GM19467 (cell line): ENCODE measurements around the gene TMEM229B.
"Not testable (repeated sequence)": the region's sequence is repeated elsewhere in the genome, so short reads cannot be mapped to it uniquely, and the experiment has no call there.

ENCODE experiments used
- ATAC-seq: cut with Tn5 transposase; IDR thresholded peaks from one replicate; pipeline ENCODE4 v1.9.1; 2021; ENCODE audit warnings: mild to moderate bottlenecking, moderate library complexity; ENCODE audit not compliant: unreplicated experiment

The TMEM229B gene

DNA sequence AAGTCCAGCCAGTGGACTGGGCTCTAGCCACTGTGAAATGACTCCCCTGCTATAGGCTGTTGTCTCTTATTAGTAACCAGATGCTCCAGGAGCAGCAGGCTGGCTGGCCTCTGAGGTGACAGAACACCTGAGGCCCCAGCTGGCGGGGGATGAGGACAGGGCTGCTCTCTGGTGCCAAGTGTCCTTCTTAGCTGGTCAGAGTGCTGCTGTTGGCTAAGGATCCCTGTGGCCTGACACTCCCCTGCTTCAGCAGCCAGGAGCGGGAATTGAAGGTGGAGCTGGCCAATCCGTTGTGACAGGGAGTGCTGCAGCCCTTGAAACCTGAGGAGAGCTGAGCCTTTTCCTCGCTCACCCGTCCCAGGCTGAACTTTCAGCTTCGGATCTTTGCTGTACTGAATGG is 30.7 kb downstream of the TMEM229B start:
- no peak for ATAC-seq

DNA sequence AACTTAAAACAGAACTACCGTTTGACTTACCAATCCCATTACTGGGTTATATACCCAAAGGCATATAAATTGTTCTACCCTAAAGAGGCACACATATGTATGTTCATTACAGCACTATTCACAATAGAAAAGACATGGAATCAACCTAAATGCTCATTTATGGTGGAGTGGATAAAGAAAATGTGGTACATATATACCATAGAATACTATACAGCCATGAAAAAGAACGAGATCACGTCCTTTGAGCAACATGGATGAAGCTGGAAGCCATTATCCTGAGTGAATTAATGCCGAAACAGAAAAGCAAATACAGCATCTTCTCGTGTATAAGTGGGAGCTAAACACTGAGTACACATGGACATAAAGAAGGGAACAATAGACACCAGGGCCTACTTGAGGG is 31.8 kb downstream of the TMEM229B start:
- ATAC-seq = no peak

DNA sequence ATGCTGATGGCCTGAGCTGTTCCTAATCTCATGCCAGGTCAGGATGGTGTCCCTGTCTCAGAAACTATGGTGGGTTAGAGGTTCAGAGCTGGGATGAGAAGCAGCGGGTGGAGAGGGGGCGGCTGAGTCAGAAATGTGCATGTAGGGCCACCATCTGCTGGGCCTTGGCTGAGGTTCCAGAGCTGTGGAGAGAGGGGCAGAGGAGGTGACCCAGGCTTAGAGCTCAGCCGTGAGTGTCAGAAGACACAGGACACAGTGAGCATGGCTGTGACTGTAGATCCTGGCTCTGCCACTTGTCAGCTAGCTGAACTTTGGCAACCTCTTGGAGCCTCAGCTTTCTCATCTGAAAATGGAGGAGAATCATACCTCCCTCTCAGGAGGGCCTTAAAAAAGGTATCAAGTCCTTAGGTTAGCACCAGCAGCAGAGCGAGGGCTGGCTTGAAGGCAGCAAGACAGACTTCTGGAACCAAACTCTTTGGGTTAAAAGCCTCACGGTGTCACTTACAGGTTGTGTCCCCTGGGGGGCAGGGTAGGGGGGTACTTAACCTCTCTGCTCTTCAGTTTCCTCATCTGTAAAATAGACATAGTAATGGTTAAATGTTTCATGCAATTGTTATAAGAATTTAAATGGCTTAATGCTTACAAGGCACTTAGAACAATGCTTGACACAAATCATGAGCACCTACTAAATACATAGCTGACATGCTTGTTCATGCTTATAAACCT is 34.8 kb downstream of the TMEM229B start:
- ATAC-seq = no peak

DNA sequence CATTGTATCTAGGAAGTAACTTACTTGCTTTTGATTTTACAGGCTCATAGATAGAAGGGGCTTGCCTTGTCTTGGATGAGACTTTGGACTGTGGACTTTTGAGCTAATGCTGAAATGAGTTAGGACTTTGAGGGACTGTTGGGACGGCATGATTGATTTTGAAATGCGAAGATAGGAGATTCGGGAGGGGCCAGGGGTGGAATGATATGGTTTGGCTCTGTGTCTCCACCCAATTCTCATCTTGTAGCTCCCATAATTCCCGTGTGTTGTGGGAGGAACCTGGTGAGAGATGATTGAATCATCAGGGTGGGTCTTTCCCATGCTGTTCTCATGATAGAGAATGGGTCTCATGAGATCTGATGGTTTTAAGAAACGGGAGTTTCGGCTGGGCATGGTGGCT is 36.9 kb downstream of the TMEM229B start:
- ATAC-seq = not testable (repeated sequence)

DNA sequence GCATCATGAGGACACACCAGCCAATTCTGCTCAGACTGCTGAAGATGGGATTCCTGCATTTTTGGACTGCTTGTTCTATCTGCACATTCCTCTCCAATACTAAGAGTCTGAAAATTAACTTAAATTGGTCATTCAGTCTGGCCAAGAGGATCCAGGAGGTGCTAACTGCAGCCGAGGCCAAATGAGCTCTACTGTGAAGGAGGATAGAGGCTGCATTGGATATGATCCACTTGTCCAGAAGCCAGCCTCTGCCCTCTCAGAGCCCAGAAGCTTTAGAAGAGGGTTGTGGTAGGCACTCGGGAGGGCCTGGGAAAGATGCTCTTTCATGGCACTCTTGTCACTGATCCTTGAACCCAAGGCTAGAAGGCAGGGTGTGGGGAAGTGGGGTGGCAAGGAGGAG is 39.4 kb downstream of the TMEM229B start:
- ATAC-seq = no peak

DNA sequence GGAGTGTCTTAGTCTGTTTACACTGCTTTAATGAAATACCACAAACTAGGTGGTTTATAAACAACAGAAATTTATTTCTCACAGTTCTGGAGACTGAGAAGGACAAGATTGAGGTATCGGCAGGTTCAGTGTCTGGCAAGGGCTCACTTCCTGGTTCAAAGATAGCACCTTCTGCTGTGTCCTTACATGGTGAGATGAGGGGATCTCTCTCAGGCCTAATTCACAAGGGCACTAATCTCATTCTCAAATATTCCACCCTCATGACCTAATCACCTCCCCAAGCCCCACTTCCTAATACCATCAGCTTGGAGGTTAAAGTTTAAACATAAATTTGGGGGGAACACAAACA is 41.5 kb downstream of the TMEM229B start:
- no peak for ATAC-seq

DNA sequence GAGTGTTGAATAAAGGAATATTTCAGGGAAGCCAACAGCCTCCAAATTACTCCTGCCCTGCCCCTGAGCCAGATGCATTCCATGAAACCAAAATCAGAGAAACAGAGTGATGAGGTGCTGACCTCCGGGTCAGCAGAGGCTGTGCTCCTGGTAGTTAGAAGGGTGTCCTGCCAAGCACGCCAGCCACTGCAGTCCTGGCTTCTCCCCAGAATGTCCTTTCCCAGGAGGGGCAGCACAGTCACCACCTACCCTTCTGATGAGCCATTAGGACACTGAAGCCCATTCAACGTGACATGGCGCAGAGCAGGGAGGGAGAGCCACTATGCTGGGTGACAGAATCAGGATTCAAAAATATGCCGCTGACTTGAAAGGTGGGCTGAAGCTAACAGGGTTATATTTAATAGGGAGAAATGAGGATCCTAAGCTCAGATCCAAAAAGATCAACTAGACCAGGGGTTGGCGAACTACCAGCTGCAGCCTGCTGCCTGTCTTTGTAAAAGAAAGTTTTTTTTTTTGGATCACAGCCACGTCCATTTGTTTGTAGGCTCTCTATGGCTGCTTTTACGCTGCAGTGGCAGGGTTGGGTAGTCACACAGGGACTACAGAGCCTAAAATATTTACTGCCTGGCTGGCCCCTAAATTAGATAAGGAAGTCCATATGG is 42.0 kb downstream of the TMEM229B start:
- ATAC-seq = no peak

DNA sequence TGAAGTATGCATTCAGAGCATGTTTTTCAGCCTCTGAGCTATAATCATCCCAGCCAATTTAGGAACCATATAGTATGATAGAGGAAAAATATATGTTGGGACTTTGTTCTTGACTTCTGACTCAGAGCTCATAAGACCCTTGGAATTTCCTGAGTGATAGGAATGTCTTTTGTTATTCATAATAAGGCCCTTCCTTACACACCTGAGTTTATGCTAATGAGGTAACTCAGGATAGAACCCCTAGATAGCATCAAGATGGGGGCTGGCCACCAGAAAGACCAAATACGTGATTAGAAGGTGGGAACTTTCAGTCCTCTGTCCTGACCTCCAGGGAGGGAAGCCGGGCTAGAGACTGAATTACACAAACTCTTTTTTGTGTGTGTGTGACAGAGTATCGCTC is 44.1 kb downstream of the TMEM229B start:
- no peak for ATAC-seq

DNA sequence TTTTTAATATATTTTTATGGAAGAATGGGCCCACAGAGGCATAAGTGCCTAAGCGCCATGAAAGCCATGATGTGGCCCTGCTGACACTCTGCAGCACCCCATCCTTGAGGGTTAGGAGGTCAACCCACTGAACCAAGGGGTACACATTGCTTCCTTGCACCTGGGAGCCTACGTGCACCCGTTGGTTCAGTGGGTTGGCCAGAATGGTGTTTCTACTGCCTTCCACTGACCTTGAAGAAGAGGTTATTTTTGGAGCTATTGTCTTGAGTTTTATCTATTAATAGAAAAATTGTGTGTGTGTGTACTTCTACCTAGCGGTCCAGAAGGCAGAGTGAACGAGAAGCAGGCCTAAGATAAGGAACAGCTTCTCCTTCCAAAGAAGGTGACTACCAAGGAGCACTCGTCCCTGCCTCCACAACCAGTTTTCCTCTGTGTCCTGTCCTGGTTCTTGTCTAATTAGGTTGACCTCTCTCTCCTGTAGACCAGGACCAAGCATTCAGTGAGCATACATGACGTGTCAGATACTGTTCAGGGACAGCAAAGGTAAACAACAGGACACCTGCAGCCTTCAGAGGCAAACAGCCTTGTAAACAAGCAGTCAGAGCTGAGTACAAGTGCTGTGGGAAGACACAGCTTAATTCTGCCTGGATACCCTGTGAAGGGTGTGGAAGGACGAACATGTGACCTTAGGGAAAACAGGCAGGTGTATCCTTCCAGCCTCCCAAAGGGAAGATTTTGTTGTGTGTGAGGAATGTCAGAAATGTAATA is 46.2 kb downstream of the TMEM229B start:
- no peak for ATAC-seq

DNA sequence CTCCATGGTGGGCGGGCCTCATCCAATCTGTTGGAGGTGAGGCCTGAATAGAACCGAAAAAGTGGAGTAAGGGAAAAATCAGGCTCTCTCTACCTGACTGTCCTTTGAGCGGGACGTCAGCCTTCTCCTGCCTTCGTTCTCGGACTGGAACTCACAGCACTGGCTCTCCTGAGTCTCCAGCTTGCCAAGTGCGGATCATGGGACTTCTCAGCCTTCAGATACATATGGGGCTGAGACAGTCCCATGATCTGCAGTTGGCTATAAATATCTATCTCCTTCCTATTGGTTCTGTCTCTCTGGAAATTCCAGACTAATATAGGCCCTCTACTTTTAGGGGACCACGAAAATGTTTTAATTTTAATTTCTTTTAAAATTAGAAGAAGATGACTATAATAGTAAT is 46.8 kb downstream of the TMEM229B start:
- ATAC-seq = no peak

DNA sequence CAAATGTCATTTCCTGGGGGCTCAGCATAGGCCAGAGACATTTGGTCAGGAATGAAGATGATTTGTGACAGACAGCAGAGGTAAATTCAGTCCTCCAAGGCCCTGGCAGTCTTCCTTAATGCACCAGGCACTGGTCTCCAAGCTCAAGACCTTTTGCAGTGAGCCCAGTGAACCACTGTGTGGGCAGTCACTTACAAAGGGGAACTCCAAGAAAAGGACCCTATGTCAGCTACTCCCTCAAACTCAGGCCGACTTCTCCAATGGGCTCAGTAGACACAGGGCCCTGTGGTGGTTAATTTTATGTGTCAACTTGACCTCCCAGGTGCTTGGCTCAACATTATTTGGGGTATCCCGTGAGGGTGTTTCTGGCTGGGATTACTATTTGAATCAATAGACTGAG is 47.3 kb downstream of the TMEM229B start:
- no peak for ATAC-seq

DNA sequence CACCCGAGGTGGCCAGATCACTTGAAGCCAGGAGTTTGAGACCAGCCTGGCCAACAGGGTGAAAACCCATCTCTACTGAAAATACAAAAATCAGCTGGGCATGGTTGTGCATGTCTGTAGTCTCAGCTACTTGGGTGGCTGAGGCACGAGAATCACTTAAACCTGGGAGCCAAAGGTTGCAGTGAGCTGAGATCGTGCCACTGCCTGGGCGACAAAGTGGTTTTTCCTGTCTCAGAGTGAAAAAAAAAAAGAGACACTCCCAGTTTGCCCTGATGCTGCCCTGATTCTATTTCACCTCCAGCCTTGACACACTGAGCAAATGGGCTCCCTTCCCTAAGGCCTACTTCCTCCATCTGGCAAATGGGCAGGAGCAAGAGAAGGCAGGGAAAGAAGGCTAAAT is 48.0 kb downstream of the TMEM229B start:
- no peak for ATAC-seq

DNA sequence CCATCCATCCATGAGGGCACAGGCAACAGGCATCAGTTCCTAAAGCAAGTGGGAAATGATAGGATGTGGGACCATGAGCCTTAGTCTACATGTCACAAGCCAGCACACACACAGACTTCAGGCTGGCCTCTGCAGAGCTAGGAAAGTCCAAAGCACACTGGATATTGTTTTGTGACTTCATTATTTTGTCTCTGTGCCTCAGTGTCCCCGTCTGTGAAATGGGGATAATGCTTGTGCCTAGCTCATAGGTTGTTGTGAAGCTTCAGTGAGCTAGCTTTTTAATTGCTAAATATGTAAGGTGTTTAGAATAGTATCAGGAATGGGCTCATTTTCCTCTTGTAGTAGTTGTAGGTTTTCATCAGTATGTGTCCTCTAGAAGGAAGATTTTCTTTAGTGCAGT is 49.6 kb downstream of the TMEM229B start:
- no peak for ATAC-seq

DNA sequence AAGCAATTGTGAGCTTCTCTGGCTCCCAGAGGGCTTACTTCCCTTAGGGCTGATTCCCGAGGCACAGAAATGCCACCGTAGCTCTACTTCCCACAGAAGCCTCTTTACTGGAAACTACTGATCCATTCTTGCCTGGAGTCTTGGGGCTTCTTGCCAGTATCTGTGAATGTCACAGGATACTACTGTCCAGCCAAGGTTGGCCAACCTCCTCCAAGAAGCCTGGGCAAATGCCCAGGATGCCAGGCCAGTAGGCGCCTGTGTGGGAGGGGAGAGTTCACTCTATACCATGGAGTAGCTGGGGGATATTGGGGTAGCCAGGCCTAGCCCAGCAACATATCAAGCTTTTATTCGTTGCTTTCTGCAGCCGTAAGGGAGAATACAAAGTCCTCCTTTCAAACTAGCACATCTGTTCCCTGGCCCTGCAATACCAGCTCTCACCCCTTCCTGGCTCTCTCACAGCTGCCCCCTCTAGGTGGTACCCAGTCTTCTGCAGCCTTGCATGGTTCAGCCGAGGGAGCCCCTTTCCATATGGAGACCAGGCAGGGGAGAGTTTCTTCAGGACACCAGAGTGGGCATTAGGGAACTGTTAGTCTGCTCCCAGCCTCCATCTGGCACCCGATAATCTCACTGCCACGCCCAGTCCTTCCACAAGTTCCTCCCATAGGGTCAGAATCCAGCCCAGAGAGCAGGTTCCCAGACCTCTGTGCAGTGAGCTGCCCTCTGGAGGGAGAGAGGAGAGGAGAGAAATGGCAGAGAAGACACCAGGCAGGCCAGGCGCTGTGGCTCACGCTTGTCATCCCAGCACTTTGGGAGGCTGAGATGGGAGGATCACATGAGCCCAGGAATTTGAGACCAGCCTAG is 52.3 kb downstream of the TMEM229B start:
- ATAC-seq = no peak

DNA sequence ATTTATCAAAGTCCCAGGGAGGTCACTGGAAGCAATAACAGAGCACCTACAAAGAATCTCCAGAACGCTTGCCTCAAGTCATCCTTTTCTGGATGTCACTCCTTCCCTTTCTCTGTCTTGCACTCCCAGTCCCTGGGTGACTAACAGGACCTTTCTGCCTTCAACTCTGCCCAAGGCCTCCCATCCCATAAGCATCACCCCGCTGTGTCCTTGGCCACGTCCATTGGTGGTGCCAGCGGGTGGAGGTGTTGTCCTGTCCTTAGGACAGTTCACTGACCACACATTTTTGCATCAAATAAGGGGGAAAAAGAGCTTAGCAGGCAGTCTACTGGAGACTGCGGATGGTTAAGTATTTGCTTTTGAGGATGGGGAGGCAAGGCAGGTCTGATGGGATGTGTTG is 52.9 kb downstream of the TMEM229B start:
- ATAC-seq = no peak

DNA sequence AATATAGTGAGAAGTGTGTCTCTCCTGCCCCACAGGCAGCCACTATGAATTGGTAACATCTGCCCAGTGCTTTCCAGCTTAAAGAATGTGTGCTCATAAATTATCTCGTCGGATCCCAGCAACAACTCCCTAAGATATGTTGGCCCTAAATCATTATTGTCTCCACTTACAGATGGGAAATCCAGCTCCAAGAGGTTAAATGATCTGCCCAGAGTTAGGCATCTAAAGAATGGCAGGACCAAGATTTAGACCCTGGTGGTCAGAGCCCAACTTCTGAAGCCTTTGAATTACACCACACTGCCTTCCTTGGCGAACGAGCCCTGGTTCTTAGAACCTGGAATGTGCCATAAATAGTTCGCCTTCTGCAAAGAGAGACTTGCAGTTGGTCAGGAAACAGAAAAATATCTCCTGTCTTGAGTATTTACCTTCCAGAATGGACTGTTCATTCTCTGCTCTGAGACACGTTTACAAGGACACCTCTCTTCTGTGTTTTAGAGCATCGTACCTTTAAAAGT is 56.4 kb downstream of the TMEM229B start:
- ATAC-seq = no peak

DNA sequence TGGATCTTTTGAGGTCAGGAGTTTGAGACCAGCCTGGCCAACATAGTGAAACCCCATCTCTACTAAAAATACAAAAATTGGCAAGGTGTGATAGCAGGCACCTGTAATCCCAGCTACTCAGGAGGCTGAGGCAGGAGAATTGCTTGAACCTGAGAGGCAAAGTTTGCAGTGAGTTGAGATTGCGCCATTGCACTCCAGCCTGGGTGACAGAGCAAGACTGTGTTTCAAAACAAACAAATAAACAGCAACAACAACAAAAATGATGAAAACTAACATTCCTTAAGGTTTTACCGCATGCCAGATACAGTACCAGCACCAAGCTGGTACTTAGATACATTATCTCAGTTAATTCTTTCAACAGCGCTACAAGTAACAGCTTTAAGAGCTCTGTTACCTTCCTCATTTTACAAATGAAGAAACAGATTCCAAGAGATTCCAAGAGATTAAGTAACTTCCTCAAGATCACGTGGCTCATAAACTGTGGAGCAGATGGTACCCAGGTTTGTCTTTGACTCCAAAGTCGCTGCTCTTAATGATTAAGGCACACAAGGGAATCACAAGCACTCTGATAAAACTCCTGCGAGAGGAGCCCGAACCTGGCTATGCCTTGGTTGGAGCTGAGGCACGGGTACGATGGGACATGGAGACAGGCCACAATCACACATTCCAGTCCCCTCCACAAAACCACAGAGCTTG is 58.9 kb downstream of the TMEM229B start:
- ATAC-seq = no peak

DNA sequence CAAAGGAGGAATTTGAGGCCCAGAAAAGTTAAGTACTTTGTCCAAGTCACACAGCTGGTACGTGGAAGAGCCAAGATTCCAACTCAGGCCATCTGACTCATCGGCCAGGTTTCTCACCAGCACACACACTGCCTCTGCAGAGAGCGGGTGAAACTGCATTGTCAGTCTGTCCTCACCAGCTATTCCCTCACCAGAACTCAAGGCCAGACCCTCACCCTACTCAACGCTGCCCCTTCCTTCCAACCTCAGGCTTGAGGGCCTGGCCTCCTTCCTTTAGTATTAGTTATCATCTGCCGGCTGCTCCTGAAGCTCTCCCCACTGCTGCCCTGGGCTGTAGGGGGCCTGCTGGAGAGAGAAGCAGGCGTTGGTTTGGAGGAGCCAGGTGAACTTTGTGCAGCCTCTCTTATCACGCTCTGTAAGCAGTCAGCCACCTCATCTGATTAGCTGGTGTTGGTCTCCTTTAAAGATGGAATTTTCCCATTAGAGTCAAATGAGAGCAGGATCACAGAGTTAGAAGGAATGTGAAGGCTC is 60.0 kb downstream of the TMEM229B start:
- ATAC-seq = no peak

DNA sequence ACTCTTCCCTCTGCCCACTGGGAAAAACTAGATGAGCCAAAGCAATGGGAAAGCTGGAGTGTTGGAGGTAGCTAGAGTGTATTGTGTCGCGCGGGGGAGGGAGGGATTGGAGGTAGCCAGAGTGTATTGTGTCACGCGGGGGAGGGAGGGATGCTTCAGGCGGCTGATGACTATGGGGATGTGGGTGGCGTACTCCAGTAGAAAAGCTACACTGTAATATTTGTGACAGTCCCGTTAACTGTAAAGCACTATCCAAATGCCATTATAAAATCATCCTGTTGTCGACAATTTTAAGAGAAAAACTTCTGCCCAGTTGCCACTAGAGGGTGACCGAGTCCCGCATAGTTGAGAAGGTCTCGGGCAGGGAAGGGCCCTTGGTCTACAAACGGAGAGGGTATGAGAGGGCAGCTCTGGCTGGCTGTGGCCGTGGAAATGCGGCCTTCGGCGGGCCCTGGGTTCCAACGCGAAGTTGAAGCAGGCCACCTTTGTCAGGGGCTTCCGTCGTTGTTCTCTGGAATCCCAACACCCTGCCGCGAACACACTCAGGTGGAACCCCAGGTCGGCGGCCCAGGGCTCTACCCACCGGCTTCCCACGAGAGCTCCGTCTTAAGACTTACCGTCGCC is 61.4 kb downstream of the TMEM229B start:
- peak; percentile 66 for ATAC-seq

DNA sequence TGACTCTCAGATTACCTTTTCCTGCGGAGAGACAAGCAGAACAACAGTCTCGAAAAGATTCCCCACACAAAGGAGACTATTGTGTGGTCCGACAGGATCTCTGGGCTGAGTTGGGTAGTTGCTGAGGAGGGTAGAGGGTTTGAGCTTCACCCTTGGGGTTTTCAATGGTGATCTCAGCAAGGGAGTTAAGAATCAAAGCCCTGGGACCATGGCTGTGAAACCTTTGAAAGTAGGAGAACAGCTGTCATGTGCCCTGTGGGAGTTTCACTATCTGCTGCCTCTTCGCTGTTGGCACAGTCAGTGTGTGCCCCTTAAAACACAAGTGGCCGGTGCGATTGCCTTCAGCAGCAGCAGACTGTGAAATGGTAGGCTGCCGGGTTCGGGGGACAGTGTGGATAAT is 62.4 kb downstream of the TMEM229B start:
- ATAC-seq = no peak
